GM23338 (cell line): ENCODE data around the gene CLDN1. TPM values are rescaled to one million over a fixed set of nuclear protein-coding genes. Genes with fewer than 3 reads are reported as not detected.

Source experiments
- ATAC-seq: fragments of 200-7000 bp; cut with Tn5 transposase; 3 replicates; pipeline ENCODE4 v1.9.1; 2020
- DNase-seq: peaks from one replicate; pipeline ENCODE4 v3.0.0-alpha.2; 2015; ENCODE audit warnings: low spot score
- H2AFZ ChIP-seq: fragments of 200-600 bp; sonication (generic); 2 replicates; pipeline ENCODE4 v1.8.0; 2016; ENCODE audit warnings: antibody characterized with exemption, mild to moderate bottlenecking, moderate library complexity
- H3F3A ChIP-seq: fragments of 200-600 bp; sonication (generic); replicated peaks from 2 replicates; pipeline ENCODE4 v1.8.0; 2017; ENCODE audit warnings: antibody characterized with exemption, mixed run types, low read depth
- H3K27ac ChIP-seq: fragments of 200-600 bp; sonication (generic); 2 replicates; pipeline ENCODE4 v1.6.1; 2016; ENCODE audit warnings: low read depth
- H3K27me3 ChIP-seq: fragments of 200-600 bp; sonication (generic); 2 replicates; pipeline ENCODE4 v1.8.0; 2016; ENCODE audit warnings: mild to moderate bottlenecking, mixed run types, moderate library complexity; ENCODE audit not compliant: insufficient read depth
- H3K36me3 ChIP-seq: fragments of 200-600 bp; sonication (generic); 2 replicates; pipeline ENCODE4 v1.8.0; 2016; ENCODE audit warnings: mild to moderate bottlenecking; ENCODE audit not compliant: insufficient read depth
- H3K4me1 ChIP-seq: fragments of 200-600 bp; sonication (generic); 2 replicates; pipeline ENCODE4 v1.8.0; 2016; ENCODE audit warnings: mild to moderate bottlenecking, moderate library complexity; ENCODE audit not compliant: insufficient read depth
- H3K4me2 ChIP-seq: fragments of 200-600 bp; sonication (generic); 2 replicates; pipeline ENCODE4 v1.7.1; 2017; ENCODE audit warnings: mixed run types
- H3K4me3 ChIP-seq: fragments of 200-600 bp; sonication (generic); 2 replicates; pipeline ENCODE4 v1.6.1; 2016; ENCODE audit warnings: mixed run types
- H3K79me2 ChIP-seq: fragments of 200-600 bp; sonication (generic); replicated peaks from 2 replicates; pipeline ENCODE4 v1.8.0; 2017; ENCODE audit warnings: mild to moderate bottlenecking; ENCODE audit not compliant: insufficient read depth
- H3K9me2 ChIP-seq: fragments of 200-600 bp; sonication (generic); 2 replicates; pipeline ENCODE4 v1.8.0; 2017; ENCODE audit not compliant: insufficient read depth
- H4K20me1 ChIP-seq: fragments of 200-600 bp; sonication (generic); replicated peaks from 2 replicates; pipeline ENCODE4 v1.8.0; 2017; ENCODE audit warnings: mild to moderate bottlenecking; ENCODE audit not compliant: insufficient read depth
- H3K27ac Mint-ChIP-seq: 2 replicates; pipeline ENCODE4 v1.8.0; 2020; ENCODE audit warnings: inconsistent platforms, mild to moderate bottlenecking, moderate library complexity, mixed read lengths
- H3K27me3 Mint-ChIP-seq: 3 replicates; pipeline ENCODE4 v1.8.0; 2022; ENCODE audit warnings: low read depth, mild to moderate bottlenecking, moderate library complexity, mixed read lengths, inconsistent platforms; ENCODE audit not compliant: insufficient read depth, poor library complexity
- H3K36me3 Mint-ChIP-seq: 3 replicates; pipeline ENCODE4 v1.8.0; 2021; ENCODE audit warnings: low read depth, mild to moderate bottlenecking, inconsistent platforms, moderate library complexity, mixed read lengths
- H3K4me1 Mint-ChIP-seq: 3 replicates; pipeline ENCODE4 v1.8.0; 2020; ENCODE audit warnings: mild to moderate bottlenecking, inconsistent platforms, mixed read lengths
- H3K4me3 Mint-ChIP-seq: 3 replicates; pipeline ENCODE4 v1.8.0; 2021; ENCODE audit warnings: moderate library complexity, mild to moderate bottlenecking, inconsistent platforms, mixed read lengths
- H3K9me3 Mint-ChIP-seq: 3 replicates; pipeline ENCODE4 v1.8.0; 2020; ENCODE audit warnings: moderate library complexity, mild to moderate bottlenecking, inconsistent platforms, mixed read lengths
- CREB1 ChIP-seq: fragments of 250-450 bp; sonication (Bioruptor Pico); IDR thresholded peaks from 2 replicates; pipeline ENCODE4 v1.5.0; 2020; ENCODE audit warnings: low read depth, mild to moderate bottlenecking, moderate library complexity
- CTCF ChIP-seq, 2 experiments: fragments of 200-600 bp in 1 of 2; sonication (generic) in 1 of 2; conservative IDR thresholded peaks; 2 replicates each; pipeline versions ENCODE4 v1.5.1 to v1.6.1; 2016 to 2017; ENCODE audit warnings: antibody characterized with exemption in 2 of 2, low read depth in 2 of 2, mild to moderate bottlenecking in 2 of 2, moderate library complexity in 1 of 2
- ETS1 ChIP-seq: IDR thresholded peaks from 2 replicates; pipeline ENCODE4 v1.6.1; 2016; ENCODE audit warnings: antibody characterized with exemption
- EZH2 ChIP-seq: fragments of 200-600 bp; sonication (generic); IDR thresholded peaks from one replicate; pipeline ENCODE4 v1.8.0; 2017; ENCODE audit warnings: antibody characterized with exemption, mild to moderate bottlenecking, low read depth; ENCODE audit not compliant: unreplicated experiment
- EZH2phosphoT487 ChIP-seq: fragments of 200-600 bp; sonication (generic); IDR thresholded peaks from one replicate; pipeline ENCODE4 v1.8.1; 2018; ENCODE audit warnings: antibody characterized with exemption; ENCODE audit not compliant: unreplicated experiment
- JUNB ChIP-seq: IDR thresholded peaks from one replicate; pipeline ENCODE4 v1.6.1; 2016; ENCODE audit warnings: antibody characterized with exemption; ENCODE audit not compliant: unreplicated experiment
- NANOG ChIP-seq: IDR thresholded peaks from 2 replicates; pipeline ENCODE4 v1.6.1; 2016; ENCODE audit warnings: antibody characterized with exemption, borderline replicate concordance
- POLR2AphosphoS5 ChIP-seq: IDR thresholded peaks from 2 replicates; pipeline ENCODE4 v1.6.1; 2016; ENCODE audit warnings: antibody characterized with exemption, low read depth
- REST ChIP-seq: IDR thresholded peaks from one replicate; pipeline ENCODE4 v1.6.1; 2018; ENCODE audit warnings: antibody characterized with exemption; ENCODE audit not compliant: unreplicated experiment
- STAT1 ChIP-seq: IDR thresholded peaks from one replicate; pipeline ENCODE4 v1.6.1; 2016; ENCODE audit warnings: antibody characterized with exemption; ENCODE audit not compliant: unreplicated experiment
- ZNF114 ChIP-seq: fragments of 250-450 bp; sonication (Bioruptor Pico); IDR thresholded peaks from 2 replicates; pipeline ENCODE4 v1.5.0; 2020; ENCODE audit warnings: mild to moderate bottlenecking, moderate library complexity
- ZNF331 ChIP-seq: fragments of 250-450 bp; sonication (Bioruptor Pico); IDR thresholded peaks from 2 replicates; pipeline ENCODE4 v1.5.0; 2020; ENCODE audit warnings: low read depth, mild to moderate bottlenecking, moderate library complexity
- polyA plus RNA-seq: library from polyadenylated mRNA; unstranded; fragments of >200 nt; fragmentation: Nextera tagmentation; extraction: Ambion mirVana; gene quantifications from 2 replicates; pipeline ENCODE4 v1.2.1, GENCODE V29; 2016
- total RNA-seq: library from RNA; depleted of rRNA; stranded (reverse); fragments of >200 nt; shearing (Covaris generic); gene quantifications from 2 replicates; pipeline ENCODE4 v1.2.3, GENCODE V29; 2014
- TF ChIP-seq, protein P1 (sequence below): fragments of 250-450 bp; sonication (Bioruptor Pico); IDR thresholded peaks from 2 replicates; pipeline ENCODE4 v1.5.0; 2020; ENCODE audit warnings: mild to moderate bottlenecking, moderate library complexity

Gene CLDN1
- total and polyA plus RNA-seq, 2 experiments from 2014 or later, result 2.5 to 4.6 TPM

- no peak overlapping the region for H3K27ac Mint-ChIP-seq
- no peak for DNase-seq
Measured at GRCh38 chr3:190261740-190262139, 60.5 kb downstream of the CLDN1 start.

More at GRCh38 chr3:190261740-190262139, 60.5 kb downstream of the CLDN1 start:
- no peaks in the 10 kb centered on the region for H3F3A ChIP-seq
- H3K27ac ChIP-seq, result no peak overlapping the region
- H3K79me2 ChIP-seq, result no peaks in the 10 kb centered on the region
- no peaks in the 10 kb centered on the region for H3K27me3 ChIP-seq
- H3K4me3 ChIP-seq, result no peak overlapping the region
- H3K9me2 ChIP-seq, result peaks cover 5% of the 10 kb centered on the region; the same call in 1 of the 2 replicates
- H3K36me3 ChIP-seq, result no peaks in the 10 kb centered on the region
- TF ChIP-seq EZH2 (no peak), STAT1 (no peak), CTCF (conservative IDR thresholded peaks at IDR 0.05; ENCODE audit: low read depth in 2 of 2) (no peak), CREB1 (no peak), ZNF331 (CRISPR knock-in tag) (no peak), EZH2phosphoT487 (no peak), REST (no peak), ZNF114 (CRISPR knock-in tag) (no peak), POLR2AphosphoS5 (no peak), JUNB (no peak), NANOG (no peak), ETS1 (no peak)
- TF ChIP-seq, protein P1, sequence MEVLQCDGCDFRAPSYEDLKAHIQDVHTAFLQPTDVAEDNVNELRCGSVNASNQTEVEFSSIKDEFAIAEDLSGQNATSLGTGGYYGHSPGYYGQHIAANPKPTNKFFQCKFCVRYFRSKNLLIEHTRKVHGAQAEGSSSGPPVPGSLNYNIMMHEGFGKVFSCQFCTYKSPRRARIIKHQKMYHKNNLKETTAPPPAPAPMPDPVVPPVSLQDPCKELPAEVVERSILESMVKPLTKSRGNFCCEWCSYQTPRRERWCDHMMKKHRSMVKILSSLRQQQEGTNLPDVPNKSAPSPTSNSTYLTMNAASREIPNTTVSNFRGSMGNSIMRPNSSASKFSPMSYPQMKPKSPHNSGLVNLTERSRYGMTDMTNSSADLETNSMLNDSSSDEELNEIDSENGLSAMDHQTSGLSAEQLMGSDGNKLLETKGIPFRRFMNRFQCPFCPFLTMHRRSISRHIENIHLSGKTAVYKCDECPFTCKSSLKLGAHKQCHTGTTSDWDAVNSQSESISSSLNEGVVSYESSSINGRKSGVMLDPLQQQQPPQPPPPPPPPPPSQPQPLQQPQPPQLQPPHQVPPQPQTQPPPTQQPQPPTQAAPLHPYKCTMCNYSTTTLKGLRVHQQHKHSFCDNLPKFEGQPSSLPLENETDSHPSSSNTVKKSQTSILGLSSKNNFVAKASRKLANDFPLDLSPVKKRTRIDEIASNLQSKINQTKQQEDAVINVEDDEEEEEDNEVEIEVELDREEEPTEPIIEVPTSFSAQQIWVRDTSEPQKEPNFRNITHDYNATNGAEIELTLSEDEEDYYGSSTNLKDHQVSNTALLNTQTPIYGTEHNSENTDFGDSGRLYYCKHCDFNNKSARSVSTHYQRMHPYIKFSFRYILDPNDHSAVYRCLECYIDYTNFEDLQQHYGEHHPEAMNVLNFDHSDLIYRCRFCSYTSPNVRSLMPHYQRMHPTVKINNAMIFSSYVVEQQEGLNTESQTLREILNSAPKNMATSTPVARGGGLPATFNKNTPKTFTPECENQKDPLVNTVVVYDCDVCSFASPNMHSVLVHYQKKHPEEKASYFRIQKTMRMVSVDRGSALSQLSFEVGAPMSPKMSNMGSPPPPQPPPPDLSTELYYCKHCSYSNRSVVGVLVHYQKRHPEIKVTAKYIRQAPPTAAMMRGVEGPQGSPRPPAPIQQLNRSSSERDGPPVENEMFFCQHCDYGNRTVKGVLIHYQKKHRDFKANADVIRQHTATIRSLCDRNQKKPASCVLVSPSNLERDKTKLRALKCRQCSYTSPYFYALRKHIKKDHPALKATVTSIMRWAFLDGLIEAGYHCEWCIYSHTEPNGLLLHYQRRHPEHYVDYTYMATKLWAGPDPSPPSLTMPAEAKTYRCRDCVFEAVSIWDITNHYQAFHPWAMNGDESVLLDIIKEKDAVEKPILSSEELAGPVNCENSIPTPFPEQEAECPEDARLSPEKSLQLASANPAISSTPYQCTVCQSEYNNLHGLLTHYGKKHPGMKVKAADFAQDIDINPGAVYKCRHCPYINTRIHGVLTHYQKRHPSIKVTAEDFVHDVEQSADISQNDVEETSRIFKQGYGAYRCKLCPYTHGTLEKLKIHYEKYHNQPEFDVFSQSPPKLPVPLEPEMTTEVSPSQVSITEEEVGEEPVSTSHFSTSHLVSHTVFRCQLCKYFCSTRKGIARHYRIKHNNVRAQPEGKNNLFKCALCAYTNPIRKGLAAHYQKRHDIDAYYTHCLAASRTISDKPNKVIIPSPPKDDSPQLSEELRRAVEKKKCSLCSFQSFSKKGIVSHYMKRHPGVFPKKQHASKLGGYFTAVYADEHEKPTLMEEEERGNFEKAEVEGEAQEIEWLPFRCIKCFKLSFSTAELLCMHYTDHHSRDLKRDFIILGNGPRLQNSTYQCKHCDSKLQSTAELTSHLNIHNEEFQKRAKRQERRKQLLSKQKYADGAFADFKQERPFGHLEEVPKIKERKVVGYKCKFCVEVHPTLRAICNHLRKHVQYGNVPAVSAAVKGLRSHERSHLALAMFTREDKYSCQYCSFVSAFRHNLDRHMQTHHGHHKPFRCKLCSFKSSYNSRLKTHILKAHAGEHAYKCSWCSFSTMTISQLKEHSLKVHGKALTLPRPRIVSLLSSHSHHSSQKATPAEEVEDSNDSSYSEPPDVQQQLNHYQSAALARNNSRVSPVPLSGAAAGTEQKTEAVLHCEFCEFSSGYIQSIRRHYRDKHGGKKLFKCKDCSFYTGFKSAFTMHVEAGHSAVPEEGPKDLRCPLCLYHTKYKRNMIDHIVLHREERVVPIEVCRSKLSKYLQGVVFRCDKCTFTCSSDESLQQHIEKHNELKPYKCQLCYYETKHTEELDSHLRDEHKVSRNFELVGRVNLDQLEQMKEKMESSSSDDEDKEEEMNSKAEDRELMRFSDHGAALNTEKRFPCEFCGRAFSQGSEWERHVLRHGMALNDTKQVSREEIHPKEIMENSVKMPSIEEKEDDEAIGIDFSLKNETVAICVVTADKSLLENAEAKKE (CRISPR knock-in tag), result no peak
- H3K27me3 Mint-ChIP-seq, result no peaks in the 10 kb centered on the region
- H2AFZ ChIP-seq, result peak overlapping the region; percentile 45; the same call in 1 of the 2 replicates
- ATAC-seq, result no peak
- no peaks in the 10 kb centered on the region for H4K20me1 ChIP-seq
- no peak overlapping the region for H3K4me3 Mint-ChIP-seq
- H3K9me3 Mint-ChIP-seq, result no peaks in the 10 kb centered on the region
- peaks cover 15% of the 10 kb centered on the region; the same call in 2 of the 3 replicates for H3K4me1 Mint-ChIP-seq
- H3K4me2 ChIP-seq, result no peak overlapping the region
- H3K36me3 Mint-ChIP-seq, result no peaks in the 10 kb centered on the region
- H3K4me1 ChIP-seq, result no peaks in the 10 kb centered on the region
